Common myeloid progenitor, CD34-positive (primary cell): ENCODE measurements around the gene TMCC2.
A peak's percentile ranks its signal among the peaks of the same experiment; 100 is the strongest.

Experiments
- CTCF ChIA-PET: fragments of 350-600 bp; sonication (Branson Sonifier 250); formaldehyde crosslinking; loops from one replicate; lab custom pipeline; 2021; ENCODE audit warnings: antibody characterized with exemption; lab: Charles Lee
- POLR2A ChIA-PET: fragments of 350-600 bp; sonication (Branson Sonifier 250); formaldehyde crosslinking; loops from one replicate; lab custom pipeline; 2021; ENCODE audit warnings: antibody characterized with exemption; lab: Charles Lee
- DNase-seq, 3 donors: peaks; one replicate each; pipeline versions ENCODE4 v3.0.0 to v3.0.0-alpha.2; 2013
- H3K27ac ChIP-seq, 2 experiments: 1 replicate in 1 of 2; 2 replicates in 1 of 2; pipeline ENCODE4 v1.7.0; 2013; ENCODE audit warnings: inconsistent platforms in 2 of 2, low read length in 2 of 2, mild to moderate bottlenecking in 2 of 2, low read depth in 1 of 2, moderate library complexity in 1 of 2; ENCODE audit not compliant: severe bottlenecking in 2 of 2, insufficient read depth in 1 of 2, poor library complexity in 1 of 2
- H3K27me3 ChIP-seq, 5 experiments: replicated peaks in 2 of 5; 1 replicate in 3 of 5; 2 replicates in 2 of 5; pipeline versions ENCODE4 v1.6.1 to v1.7.0; 2013; ENCODE audit warnings: low read length in 4 of 5, mild to moderate bottlenecking in 2 of 5, moderate library complexity in 2 of 5, inconsistent platforms in 1 of 5; ENCODE audit not compliant: insufficient read depth in 5 of 5, control insufficient read depth in 4 of 5
- H3K36me3 ChIP-seq, 4 experiments: 1 replicate in 2 of 4; 2 replicates in 2 of 4; pipeline versions ENCODE4 v1.6.1 to v1.7.0; 2013; ENCODE audit warnings: low read length in 3 of 4, control low read depth in 1 of 4, mild to moderate bottlenecking in 1 of 4; ENCODE audit not compliant: control insufficient read depth in 4 of 4, insufficient read depth in 4 of 4
- H3K4me1 ChIP-seq, 4 experiments: 1 replicate in 3 of 4; 2 replicates in 1 of 4; pipeline versions ENCODE4 v1.6.1 to v1.7.1; 2013; ENCODE audit warnings: low read length in 3 of 4, mild to moderate bottlenecking in 3 of 4, control low read depth in 1 of 4, inconsistent platforms in 1 of 4, moderate library complexity in 1 of 4; ENCODE audit not compliant: control insufficient read depth in 4 of 4, insufficient read depth in 4 of 4; ENCODE audit errors: control extremely low read depth in 1 of 4
- H3K4me3 ChIP-seq, 7 experiments: 1 replicate in 4 of 7; 2 replicates in 3 of 7; pipeline versions ENCODE4 v1.5.1 to v1.7.0; 2013; ENCODE audit warnings: mild to moderate bottlenecking in 7 of 7, low read length in 6 of 7, moderate library complexity in 6 of 7, inconsistent platforms in 2 of 7, low read depth in 2 of 7, control low read depth in 1 of 7; ENCODE audit not compliant: insufficient read depth in 4 of 7, control insufficient read depth in 1 of 7; ENCODE audit errors: extremely low read depth in 1 of 7
- H3K9me3 ChIP-seq, 5 experiments: 1 replicate in 4 of 5; 2 replicates in 1 of 5; pipeline versions ENCODE4 v1.6.1 to v1.7.1; 2013; ENCODE audit warnings: low read length in 4 of 5, mild to moderate bottlenecking in 2 of 5, inconsistent platforms in 1 of 5, low read depth in 1 of 5, moderate library complexity in 1 of 5; ENCODE audit not compliant: control insufficient read depth in 4 of 5, insufficient read depth in 2 of 5; ENCODE audit errors: control extremely low read depth in 1 of 5
- WGBS: methylation state at CpG from one replicate; pipeline ENCODE4 v1.1.5; 2013; ENCODE audit not compliant: insufficient coverage; 5-methylcytosine and 5-hydroxymethylcytosine counted together

The TMCC2 gene

DNA sequence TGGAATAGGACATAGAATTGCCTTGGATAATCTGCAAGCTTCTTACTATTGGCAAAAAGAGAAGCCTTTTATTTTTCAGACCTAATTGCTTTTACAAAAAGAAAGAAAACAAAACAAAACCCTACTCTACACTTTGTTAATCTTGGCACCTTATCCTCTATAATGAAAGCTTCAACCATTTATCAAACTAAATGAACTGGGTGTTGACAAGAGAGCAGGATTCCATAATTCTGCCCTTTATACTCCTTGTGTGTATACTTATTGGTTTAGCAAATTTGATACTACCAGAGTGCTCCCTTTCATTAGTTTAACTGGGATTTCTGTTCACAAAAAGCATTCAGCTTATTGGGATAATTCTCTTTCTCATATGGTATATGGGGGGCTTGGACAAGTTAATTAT, 3.0 kb upstream of the TMCC2 start:
- ChIA-PET POLR2A (interaction anchor here (0.6 kb wide), 1 partner anchor 1489 kb away, joined by 3 read pairs; no protein-coding TSS in a partner anchor), CTCF (interaction anchor here (0.8 to 9.4 kb wide), 3 partner anchors 30 to 83 kb away, joined by 3 to 129 read pairs (median 3); no protein-coding TSS in a partner anchor)
- H3K9me3 ChIP-seq, result no peaks in the 10 kb centered on the region
- H3K36me3 ChIP-seq, result no peaks in the 10 kb centered on the region
- peaks cover 2 to 23% (median 22%) of the 10 kb centered on the region in 4 experiments for H3K4me1 ChIP-seq
- H3K27me3 ChIP-seq, result peaks cover 0 to 13% (median 0%) of the 10 kb centered on the region in 5 experiments
- no peak overlapping the region for H3K4me3 ChIP-seq
- no peak for DNase-seq
- no peak overlapping the region for H3K27ac ChIP-seq

DNA sequence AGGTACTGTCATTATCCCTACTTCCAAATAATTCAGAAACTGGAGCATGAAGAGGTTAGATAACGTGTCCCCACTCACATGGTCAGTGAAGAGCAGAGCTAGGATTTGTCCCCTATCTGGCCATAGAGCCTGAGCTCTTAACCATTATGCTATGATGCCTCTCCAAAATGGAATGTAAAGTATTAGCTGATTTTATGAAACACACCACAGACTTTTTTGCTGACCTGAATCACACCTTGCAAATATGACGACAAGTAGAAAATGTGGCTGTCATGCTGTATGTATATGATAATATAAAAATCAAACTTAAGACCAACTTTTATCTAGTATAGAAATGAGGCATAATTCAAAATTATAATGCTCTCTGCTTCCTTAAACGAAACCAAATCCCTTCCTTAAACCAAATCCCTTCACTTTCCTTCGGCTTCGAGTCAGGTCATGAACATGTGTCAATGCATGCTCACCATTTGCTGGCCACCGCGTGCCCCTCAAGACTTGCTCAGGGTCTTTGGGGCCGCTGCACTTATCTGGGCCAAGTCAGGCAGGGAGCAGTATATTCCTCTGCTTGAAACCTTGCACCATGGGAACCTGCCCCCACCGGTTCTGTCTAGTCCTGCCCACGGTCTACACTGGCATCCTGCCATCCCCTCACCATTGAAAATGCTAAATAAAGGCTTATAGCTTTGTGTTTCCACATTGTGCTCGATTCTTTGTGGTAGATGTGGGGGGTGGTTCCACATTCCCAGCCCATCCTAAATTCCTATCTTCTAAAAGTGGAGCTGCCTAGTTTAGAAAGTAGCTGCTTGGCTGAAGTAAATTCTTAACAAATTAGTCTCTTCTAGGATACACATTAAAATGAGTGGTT, 1.6 kb upstream of the TMCC2 start:
- POLR2A ChIA-PET, result no interaction called here
- Histone ChIP-seq H3K4me3 (no peak overlapping the region), H3K27ac (no peak overlapping the region), H3K9me3 (no peaks in the 10 kb centered on the region), H3K4me1 (peaks cover 6 to 33% (median 32%) of the 10 kb centered on the region in 4 experiments), H3K27me3 (peaks cover 0 to 13% (median 0%) of the 10 kb centered on the region in 5 experiments), H3K36me3 (no peaks in the 10 kb centered on the region)
- WGBS, result 88% methylated on average over 6 of the region's 11 CpGs
- DNase-seq, result no peak
- CTCF ChIA-PET, result interaction anchor here (0.9 to 9.4 kb wide), 3 partner anchors 11 to 165 kb away, joined by 3 to 129 read pairs (median 3); no protein-coding TSS in a partner anchor

DNA sequence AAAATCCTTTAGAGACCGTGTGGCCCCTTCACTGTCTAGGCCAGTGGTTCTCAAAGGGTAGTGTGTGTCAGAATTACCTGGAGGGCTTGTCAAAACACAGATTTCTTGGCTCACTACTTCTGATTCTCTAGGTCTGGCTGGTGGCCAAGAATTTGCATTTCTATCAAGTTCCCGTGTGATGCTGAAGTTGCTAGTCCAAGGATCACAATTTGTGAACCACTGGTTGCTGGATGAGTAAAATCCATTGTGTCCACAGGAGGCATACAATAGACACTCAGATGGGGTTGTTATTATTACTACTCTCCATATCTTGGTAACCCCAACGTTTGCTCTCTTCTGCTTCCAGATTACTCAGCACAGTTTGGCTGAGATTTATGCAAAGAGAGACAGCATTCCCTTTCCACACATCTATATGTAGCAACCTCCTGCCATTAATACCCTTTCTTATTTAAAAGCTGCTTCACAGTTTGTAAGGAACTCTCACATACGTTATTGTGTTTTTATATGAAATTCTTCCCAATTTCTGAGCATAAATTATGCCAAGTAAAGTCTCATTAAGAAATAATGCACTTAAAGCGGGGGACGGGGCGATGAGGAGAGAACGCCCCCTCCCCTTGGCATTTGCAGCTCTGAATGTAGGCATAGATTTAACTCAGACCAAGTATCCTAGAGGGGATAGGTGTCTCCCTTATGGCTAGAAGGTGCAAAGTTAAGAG, 720 bp upstream of the TMCC2 start:
- peaks cover 6 to 33% (median 32%) of the 10 kb centered on the region in 4 experiments for H3K4me1 ChIP-seq
- 27% methylated on average over 6 of the region's 8 CpGs for WGBS
- POLR2A ChIA-PET, result interaction anchor here (1.5 kb wide), 1 partner anchor 16 kb away, joined by 4 read pairs; the partner anchor contains the start of gene DSTYK

DNA sequence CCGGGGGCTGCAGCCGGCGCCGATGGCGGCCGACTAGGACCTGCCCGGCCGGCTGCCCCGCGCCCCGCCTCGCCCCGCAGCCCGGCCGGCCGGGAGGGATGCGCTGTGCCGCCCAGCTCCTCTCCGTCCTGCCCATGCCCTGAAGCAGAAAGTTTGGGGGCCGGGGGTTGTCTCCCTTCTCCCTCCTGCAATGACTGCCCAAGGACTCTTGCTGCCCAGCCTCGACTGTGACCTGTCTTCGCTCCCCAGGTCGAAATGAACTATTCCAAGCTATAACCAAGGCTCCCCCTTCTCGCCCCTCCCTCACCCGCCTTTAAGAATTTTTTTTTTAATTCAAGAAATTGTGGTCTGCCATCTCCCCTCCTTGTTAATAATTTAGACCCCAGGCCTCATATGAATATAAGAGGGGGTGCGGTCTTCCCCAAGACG, 361 bp downstream of the TMCC2 start:
- POLR2A ChIA-PET, result interaction anchor here (1.5 kb wide), 1 partner anchor 17 kb away, joined by 4 read pairs; the partner anchor contains the start of gene DSTYK
- no peak overlapping the region for H3K27ac ChIP-seq
- no peaks in the 10 kb centered on the region for H3K9me3 ChIP-seq
- peaks cover 6 to 37% (median 36%) of the 10 kb centered on the region in 4 experiments for H3K4me1 ChIP-seq
- peak in 2 of 3 donors; percentile 12 to 22 for DNase-seq
- peaks cover 0 to 13% (median 0%) of the 10 kb centered on the region in 5 experiments for H3K27me3 ChIP-seq
- WGBS, result 1% methylated on average over 21 of the region's 27 CpGs
- peak overlapping the region; percentile 29 to 86 (median 73) for H3K4me3 ChIP-seq
- CTCF ChIA-PET, result interaction anchor here (0.7 to 9.4 kb wide), 7 partner anchors 13 to 167 kb away, joined by 3 to 129 read pairs (median 3); partner anchors contain the start of gene RBBP5
- H3K36me3 ChIP-seq, result no peaks in the 10 kb centered on the region

More for the DNA sequence above, 720 bp upstream of the TMCC2 start:
- no peaks in the 10 kb centered on the region for H3K36me3 ChIP-seq
- H3K27me3 ChIP-seq, result peaks cover 0 to 13% (median 0%) of the 10 kb centered on the region in 5 experiments
- H3K9me3 ChIP-seq, result no peaks in the 10 kb centered on the region
- DNase-seq, result peak in 2 of 3 donors; percentile 54 to 58
- H3K27ac ChIP-seq, result no peak overlapping the region
- peak overlapping the region in 6 of 7 experiments; percentile 57 to 86 (median 75) for H3K4me3 ChIP-seq
- CTCF ChIA-PET, result interaction anchor here (1.0 to 9.4 kb wide), 4 partner anchors 8 to 43 kb away, joined by 3 to 129 read pairs (median 4); no protein-coding TSS in a partner anchor

DNA sequence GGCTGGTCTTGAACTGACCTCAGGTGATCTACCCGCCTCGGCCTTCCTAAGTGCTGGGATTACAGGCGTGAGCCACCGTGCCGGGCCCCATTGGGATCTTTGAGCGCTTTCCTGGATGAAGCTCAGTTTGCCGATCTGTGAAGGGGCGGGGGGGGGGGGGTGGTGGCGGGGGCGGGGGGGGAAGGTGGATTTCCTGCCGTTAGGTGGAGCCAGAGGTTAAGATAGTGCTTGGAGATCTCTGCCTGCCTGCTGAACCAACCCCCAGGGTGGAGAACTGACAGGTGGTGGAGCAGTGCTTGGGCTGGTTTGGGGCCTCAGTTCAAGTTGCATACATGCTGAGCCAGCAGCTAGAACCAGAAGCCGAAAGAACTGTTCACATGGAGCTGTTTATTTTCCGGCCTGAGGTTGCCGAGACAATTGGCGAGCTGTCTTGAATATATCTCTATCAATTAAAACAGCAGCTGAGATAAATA, 1.7 kb downstream of the TMCC2 start:
- POLR2A ChIA-PET, result interaction anchor here (1.5 kb wide), 1 partner anchor 27 kb away, joined by 3 read pairs; no protein-coding TSS in a partner anchor
- CTCF ChIA-PET, result interaction anchor here (0.7 to 9.4 kb wide), 18 partner anchors 9 to 107 kb away, joined by 3 to 129 read pairs (median 4); no protein-coding TSS in a partner anchor
- WGBS, result 7% methylated on average over 3 of the region's 15 CpGs

DNA sequence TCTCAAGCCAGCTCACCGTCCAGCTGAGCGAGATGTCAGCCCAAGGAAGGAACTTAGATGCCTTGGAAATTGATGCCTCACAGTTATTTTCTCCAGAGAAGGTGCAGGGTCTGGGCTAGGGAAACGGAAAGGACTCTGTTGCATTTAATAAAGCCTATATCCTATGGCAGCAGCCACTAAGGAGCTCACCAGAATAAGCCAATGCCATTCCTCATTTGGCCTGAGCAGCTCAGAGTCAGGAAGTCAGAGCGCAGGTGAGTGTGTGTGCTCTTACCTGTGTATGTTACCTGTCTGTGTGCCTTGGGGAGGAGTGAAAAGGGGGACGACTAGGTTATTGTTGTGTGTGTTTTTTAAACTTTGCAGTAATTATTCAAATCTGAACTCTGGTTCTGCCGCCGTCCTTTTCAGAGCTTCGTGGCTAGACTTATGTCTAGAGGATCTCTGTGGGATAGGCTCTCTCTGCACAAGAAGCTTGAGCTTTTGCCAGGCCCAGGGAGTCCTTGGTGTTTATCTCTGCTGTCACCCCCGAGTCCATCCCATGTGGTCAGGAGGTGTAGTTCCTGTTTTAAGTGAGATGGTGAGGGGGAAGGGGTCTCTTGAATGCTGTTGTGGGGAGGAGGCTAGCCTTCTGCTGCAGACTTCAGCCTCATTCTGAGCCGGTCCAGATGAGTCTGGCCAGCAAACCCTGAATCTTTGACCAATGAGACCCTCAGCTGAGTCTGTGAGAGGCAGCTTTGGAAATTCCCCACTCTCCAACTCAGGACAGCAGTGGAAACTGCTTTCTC, 2.4 kb downstream of the TMCC2 start:
- ChIA-PET CTCF (interaction anchor here (0.9 to 9.4 kb wide), 18 partner anchors 9 to 107 kb away, joined by 3 to 129 read pairs (median 4); no protein-coding TSS in a partner anchor), POLR2A (interaction anchor here (0.6 to 1.5 kb wide), 3 partner anchors 24 to 73 kb away, joined by 3 read pairs; no protein-coding TSS in a partner anchor)
- H3K4me3 ChIP-seq, result peak overlapping the region in 5 of 7 experiments; percentile 8 to 86 (median 14)
- DNase-seq, result peak; percentile 57 to 89 (median 82)
- no peak overlapping the region for H3K27ac ChIP-seq
- WGBS, result 31% methylated on average over 8 of the region's 10 CpGs
- no peaks in the 10 kb centered on the region for H3K36me3 ChIP-seq
- peaks cover 0 to 10% (median 0%) of the 10 kb centered on the region in 5 experiments for H3K27me3 ChIP-seq
- H3K9me3 ChIP-seq, result no peaks in the 10 kb centered on the region
- H3K4me1 ChIP-seq, result peaks cover 6 to 42% (median 40%) of the 10 kb centered on the region in 4 experiments

More for the DNA sequence above, 1.7 kb downstream of the TMCC2 start:
- Histone ChIP-seq H3K27ac (no peak overlapping the region), H3K36me3 (no peaks in the 10 kb centered on the region), H3K4me1 (peaks cover 6 to 42% (median 40%) of the 10 kb centered on the region in 4 experiments), H3K4me3 (peak overlapping the region in 6 of 7 experiments; percentile 13 to 86 (median 52)), H3K9me3 (no peaks in the 10 kb centered on the region), H3K27me3 (peaks cover 0 to 13% (median 0%) of the 10 kb centered on the region in 5 experiments)
- DNase-seq, result peak; percentile 59 to 68 (median 66)
